HFF-Myc (cell line): Measurements from ENCODE around the gene PF4V1.

Source experiments
- DNase-seq: peaks from one replicate; pipeline ENCODE4 v3.0.0-alpha.2; 2011; ENCODE audit warnings: low read depth; ENCODE audit errors: extremely low read depth
- H3K4me3 ChIP-seq: replicated peaks from 2 replicates; pipeline ENCODE4 v1.5.1; 2011; ENCODE audit warnings: low read depth, mild to moderate bottlenecking, control low read depth, low read length
- CTCF ChIP-seq: IDR thresholded peaks from 2 replicates; pipeline ENCODE4 v1.5.1; 2012; ENCODE audit warnings: mild to moderate bottlenecking, low read depth, low read length, control low read depth; ENCODE audit errors: missing control alignments

Gene PF4V1

GRCh38 chr4:73851293-73851692 is 1.8 kb upstream of the PF4V1 start:
- H3K4me3 ChIP-seq, result no peak overlapping the region
- DNase-seq, result no peak
- no peak for TF ChIP-seq CTCF

DNA sequence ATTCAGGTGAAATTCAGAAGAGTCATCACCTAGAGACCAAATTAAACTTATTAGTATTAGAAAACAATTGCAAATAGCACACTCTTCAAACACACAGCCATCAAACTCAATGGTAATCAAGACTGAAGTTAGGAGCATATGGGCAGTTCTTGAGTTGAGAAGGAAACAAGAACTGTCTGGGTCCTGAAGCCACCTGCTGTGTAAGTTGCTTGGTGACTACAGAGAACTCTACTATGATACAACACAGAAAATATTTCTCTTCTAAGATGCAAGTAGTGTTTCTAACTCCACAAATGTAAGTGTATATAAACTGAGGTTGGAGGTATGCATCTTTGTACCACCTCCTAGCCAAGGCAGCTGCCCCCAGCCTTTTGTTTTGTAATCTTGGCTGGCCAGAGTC is 325 bp upstream of the PF4V1 start:
- no peak for DNase-seq
- no peak overlapping the region for H3K4me3 ChIP-seq
- no peak for TF ChIP-seq CTCF

GRCh38 chr4:73853718-73854473 is 800 bp downstream of the PF4V1 start:
- TF ChIP-seq CTCF, result no peak
- peak overlapping the region; percentile 18 for H3K4me3 ChIP-seq
- no peak for DNase-seq

- no peak for TF ChIP-seq CTCF
- DNase-seq, result no peak
- no peak overlapping the region for H3K4me3 ChIP-seq
Measured at GRCh38 chr4:73855406-73855805, 2.3 kb downstream of the PF4V1 start.

- no peak for TF ChIP-seq CTCF
- no peak overlapping the region for H3K4me3 ChIP-seq
- no peak for DNase-seq
Measured at GRCh38 chr4:73856518-73856917, 3.4 kb downstream of the PF4V1 start.

DNA sequence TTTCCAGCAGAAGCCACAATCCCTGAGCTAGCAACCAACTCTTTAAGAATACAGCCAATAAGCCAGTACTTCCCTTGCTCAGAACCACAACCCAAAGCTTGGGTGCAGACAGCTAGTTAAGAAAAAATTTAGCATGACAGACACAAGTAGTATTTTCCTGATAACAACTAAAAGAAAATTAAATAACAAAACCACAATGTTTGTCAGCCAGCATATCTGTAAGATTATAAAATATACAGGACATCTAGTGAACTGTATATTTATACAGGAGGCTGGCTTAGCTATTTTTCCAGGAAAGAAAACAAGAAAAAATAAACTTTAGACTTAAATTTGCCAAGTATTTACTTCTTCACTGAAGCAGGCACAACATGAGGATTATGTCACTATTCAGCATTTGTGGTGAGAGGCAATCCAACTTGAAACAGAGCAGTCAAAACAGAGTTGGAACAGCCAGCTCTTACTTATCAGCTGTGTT is 6.6 kb downstream of the PF4V1 start:
- DNase-seq, result no peak
- H3K4me3 ChIP-seq, result no peak overlapping the region
- TF ChIP-seq CTCF, result no peak

- DNase-seq, result no peak
- no peak overlapping the region for H3K4me3 ChIP-seq
- TF ChIP-seq CTCF, result no peak
Measured at GRCh38 chr4:73860181-73860580, 7.1 kb downstream of the PF4V1 start.
